Glutamatergic neuron (in vitro differentiated cells): ENCODE measurements around the gene ILDR1. TPM values are rescaled to one million over a fixed set of nuclear protein-coding genes. Genes with fewer than 3 reads are reported as not detected.

Source experiments
- DNase-seq: peaks from one replicate; pipeline ENCODE4 v3.0.0; 2022
- H3K27ac Mint-ChIP-seq: one replicate; pipeline ENCODE4 v1.8.0; 2020; ENCODE audit warnings: mild to moderate bottlenecking, mixed read lengths, inconsistent platforms; ENCODE audit not compliant: unreplicated experiment
- H3K27me3 Mint-ChIP-seq: one replicate; pipeline ENCODE4 v1.8.0; 2020; ENCODE audit warnings: mild to moderate bottlenecking, moderate library complexity, mixed read lengths, inconsistent platforms; ENCODE audit not compliant: unreplicated experiment
- H3K36me3 Mint-ChIP-seq: one replicate; pipeline ENCODE4 v1.8.0; 2020; ENCODE audit warnings: mild to moderate bottlenecking, mixed read lengths, inconsistent platforms; ENCODE audit not compliant: unreplicated experiment
- H3K4me1 Mint-ChIP-seq: one replicate; pipeline ENCODE4 v1.8.0; 2020; ENCODE audit warnings: mild to moderate bottlenecking, low read depth, mixed read lengths, inconsistent platforms; ENCODE audit not compliant: unreplicated experiment
- H3K4me3 Mint-ChIP-seq: one replicate; pipeline ENCODE4 v1.8.0; 2020; ENCODE audit warnings: mild to moderate bottlenecking, mixed read lengths, inconsistent platforms; ENCODE audit not compliant: unreplicated experiment
- H3K9me3 Mint-ChIP-seq: one replicate; pipeline ENCODE4 v1.8.0; 2020; ENCODE audit warnings: mild to moderate bottlenecking, moderate library complexity, mixed read lengths, inconsistent platforms; ENCODE audit not compliant: unreplicated experiment
- CTCF ChIP-seq: fragments of 200-600 bp; sonication (generic); IDR thresholded peaks from one replicate; pipeline ENCODE4 v1.5.0; 2021; ENCODE audit not compliant: partially characterized antibody, unreplicated experiment
- total RNA-seq: library from RNA; stranded (reverse); fragmentation: NEBNext Ultra II Directional; extraction: Animal tissue kit (Norgen Biotek cat#: 25700); gene quantifications from one replicate; pipeline ENCODE4 v1.2.1, GENCODE V29; 2021; ENCODE audit not compliant: unreplicated experiment

The ILDR1 gene
- total RNA-seq, 1 donor from 2014 or later, result not detected

GRCh38 chr3:121997372-121997771 is 24.7 kb downstream of the ILDR1 start:
- no peak for TF ChIP-seq CTCF
- peaks cover 2% of the 10 kb centered on the region for H3K27me3 Mint-ChIP-seq
- no peak overlapping the region for H3K4me3 Mint-ChIP-seq
- H3K36me3 Mint-ChIP-seq, result no peaks in the 10 kb centered on the region
- DNase-seq, result no peak
- no peak overlapping the region for H3K27ac Mint-ChIP-seq
- H3K9me3 Mint-ChIP-seq, result peaks cover 2% of the 10 kb centered on the region
- H3K4me1 Mint-ChIP-seq, result no peaks in the 10 kb centered on the region

GRCh38 chr3:121996441-121996840 is 25.6 kb downstream of the ILDR1 start:
- Mint-ChIP-seq H3K4me1 (no peaks in the 10 kb centered on the region), H3K36me3 (no peaks in the 10 kb centered on the region), H3K4me3 (no peak overlapping the region), H3K27ac (no peak overlapping the region), H3K9me3 (peaks cover 2% of the 10 kb centered on the region), H3K27me3 (peaks cover 2% of the 10 kb centered on the region)
- no peak for DNase-seq
- no peak for TF ChIP-seq CTCF

- Mint-ChIP-seq H3K27ac (no peak overlapping the region), H3K9me3 (peaks cover 2% of the 10 kb centered on the region), H3K4me1 (no peaks in the 10 kb centered on the region), H3K36me3 (no peaks in the 10 kb centered on the region), H3K27me3 (peaks cover 2% of the 10 kb centered on the region), H3K4me3 (no peak overlapping the region)
- no peak for TF ChIP-seq CTCF
- peak; percentile 41 for DNase-seq
These were observed 26.6 kb downstream of the ILDR1 start for GRCh38 chr3:121995161-121996137.

GRCh38 chr3:121994551-121994950 is 27.5 kb downstream of the ILDR1 start:
- Mint-ChIP-seq H3K27me3 (peaks cover 2% of the 10 kb centered on the region), H3K9me3 (peaks cover 2% of the 10 kb centered on the region), H3K4me1 (no peaks in the 10 kb centered on the region), H3K27ac (no peak overlapping the region), H3K4me3 (no peak overlapping the region), H3K36me3 (no peaks in the 10 kb centered on the region)
- no peak for TF ChIP-seq CTCF
- no peak for DNase-seq
